Liver (tissue), 9 donors: ENCODE results near the gene LPA. TPM values are rescaled to one million over a fixed set of nuclear protein-coding genes. Genes with fewer than 3 reads are reported as not detected.
"Not testable (repeated sequence)": the region's sequence is repeated elsewhere in the genome, so short reads cannot be mapped to it uniquely, and the experiment has no call there.

Experiments
- DNase-seq: peaks from one replicate; pipeline ENCODE4 v3.0.0-alpha.2; 2017; ENCODE audit warnings: low spot score
- H3K27ac ChIP-seq, 2 donors: one replicate each; pipeline ENCODE4 v1.7.0; 2013; ENCODE audit warnings: inconsistent platforms in 2 of 2, low read length in 2 of 2, control low read depth in 1 of 2, low read depth in 1 of 2, mild to moderate bottlenecking in 1 of 2
- H3K27me3 ChIP-seq, 4 donors: one replicate each; pipeline versions ENCODE4 v1.6.1 to v1.7.0; 2013; ENCODE audit warnings: low read length in 3 of 4, inconsistent platforms in 1 of 4, mild to moderate bottlenecking in 1 of 4, moderate library complexity in 1 of 4; ENCODE audit not compliant: control insufficient read depth in 4 of 4, insufficient read depth in 4 of 4
- H3K36me3 ChIP-seq, 4 donors: one replicate each; pipeline versions ENCODE4 v1.6.1 to v1.7.0; 2013; ENCODE audit warnings: low read length in 3 of 4, mild to moderate bottlenecking in 3 of 4, low read depth in 1 of 4, moderate library complexity in 1 of 4; ENCODE audit not compliant: control insufficient read depth in 4 of 4, insufficient read depth in 3 of 4
- H3K4me1 ChIP-seq, 4 donors: one replicate each; pipeline versions ENCODE4 v1.6.1 to v1.7.0; 2013; ENCODE audit warnings: low read length in 3 of 4, mild to moderate bottlenecking in 3 of 4, moderate library complexity in 1 of 4; ENCODE audit not compliant: control insufficient read depth in 4 of 4, insufficient read depth in 4 of 4
- H3K4me3 ChIP-seq, 3 donors: one replicate each; pipeline versions ENCODE4 v1.6.1 to v1.7.0; 2013; ENCODE audit warnings: low read length in 3 of 3, control low read depth in 1 of 3, low read depth in 1 of 3, mild to moderate bottlenecking in 1 of 3
- H3K9ac ChIP-seq, 2 donors: one replicate each; pipeline ENCODE4 v1.7.0; 2013; ENCODE audit warnings: low read length in 2 of 2, mild to moderate bottlenecking in 2 of 2, moderate library complexity in 2 of 2, control low read depth in 1 of 2, low read depth in 1 of 2
- H3K9me3 ChIP-seq, 4 donors: one replicate each; pipeline versions ENCODE4 v1.6.1 to v1.7.0; 2013; ENCODE audit warnings: low read length in 3 of 4; ENCODE audit not compliant: control insufficient read depth in 4 of 4
- EGR1 ChIP-seq, 2 donors: IDR thresholded peaks; 2 replicates each; pipeline ENCODE4 v1.6.1; 2016 to 2018; ENCODE audit warnings: antibody characterized with exemption in 2 of 2, low read depth in 2 of 2
- FOXA1 ChIP-seq: IDR thresholded peaks from 2 replicates; pipeline ENCODE4 v1.6.1; 2016; ENCODE audit warnings: antibody characterized with exemption
- FOXA2 ChIP-seq: IDR thresholded peaks from 2 replicates; pipeline ENCODE4 v1.6.1; 2016; ENCODE audit warnings: antibody characterized with exemption
- GABPA ChIP-seq, 2 donors: IDR thresholded peaks in 1 of 2; conservative IDR thresholded peaks in 1 of 2; 2 replicates each; pipeline ENCODE4 v1.6.1; 2016; ENCODE audit warnings: antibody characterized with exemption in 2 of 2, mild to moderate bottlenecking in 1 of 2, moderate library complexity in 1 of 2
- HNF4A ChIP-seq, 2 donors: conservative IDR thresholded peaks; 2 replicates each; pipeline ENCODE4 v1.6.1; 2016; ENCODE audit warnings: antibody characterized with exemption in 2 of 2, mild to moderate bottlenecking in 2 of 2
- HNF4G ChIP-seq: IDR thresholded peaks from 2 replicates; pipeline ENCODE4 v1.6.1; 2016; ENCODE audit warnings: antibody characterized with exemption
- JUND ChIP-seq, 2 donors: IDR thresholded peaks; 2 replicates each; pipeline ENCODE4 v1.6.1; 2016; ENCODE audit warnings: antibody characterized with exemption in 2 of 2
- NR2F2 ChIP-seq: IDR thresholded peaks from 2 replicates; pipeline ENCODE4 v1.6.1; 2016; ENCODE audit warnings: antibody characterized with exemption
- RAD21 ChIP-seq, 2 donors: IDR thresholded peaks; 2 replicates each; pipeline ENCODE4 v1.6.1; 2016; ENCODE audit warnings: antibody characterized with exemption in 2 of 2, mild to moderate bottlenecking in 2 of 2
- REST ChIP-seq: IDR thresholded peaks from 2 replicates; pipeline ENCODE4 v1.6.1; 2016; ENCODE audit warnings: antibody characterized with exemption, mild to moderate bottlenecking
- RXRA ChIP-seq, 2 donors: IDR thresholded peaks; 2 replicates each; pipeline ENCODE4 v1.6.1; 2017 to 2018; ENCODE audit warnings: antibody characterized with exemption in 2 of 2, mild to moderate bottlenecking in 1 of 2
- SP1 ChIP-seq: IDR thresholded peaks from 2 replicates; pipeline ENCODE4 v1.6.1; 2018; ENCODE audit warnings: antibody characterized with exemption, mild to moderate bottlenecking
- TAF1 ChIP-seq: conservative IDR thresholded peaks from 2 replicates; pipeline ENCODE4 v1.6.1; 2016; ENCODE audit warnings: antibody characterized with exemption, mild to moderate bottlenecking
- ZBTB33 ChIP-seq: IDR thresholded peaks from 2 replicates; pipeline ENCODE4 v1.6.1; 2016; ENCODE audit warnings: antibody characterized with exemption
- WGBS: extraction: QIAGEN DNeasy Blood & Tissue Kit; methylation state at CpG from one replicate; pipeline ENCODE4 v1.1.7; 2013; 5-methylcytosine and 5-hydroxymethylcytosine counted together
- polyA plus RNA-seq, 2 donors: library from polyadenylated mRNA; stranded (reverse) in 1 of 2; unstranded in 1 of 2; fragments of 200-250 nt in 1 of 2; fragments of >200 nt in 1 of 2; fragmentation: Nextera tagmentation in 1 of 2; extraction: Ambion mirVana in 1 of 2; gene quantifications; one replicate each; pipeline versions ENCODE4 v1.2.1 to v1.2.3, GENCODE V29; 2013 to 2015
- total RNA-seq, 2 donors: library from RNA; depleted of rRNA; stranded (reverse); fragments of >200 nt; gene quantifications; one replicate each; pipeline ENCODE4 v1.2.3, GENCODE V29; 2014
- TF ChIP-seq, protein P1 (sequence below): IDR thresholded peaks from 2 replicates; pipeline ENCODE4 v1.6.1; 2016; ENCODE audit warnings: antibody characterized with exemption
- TF ChIP-seq, protein P2 (sequence below): IDR thresholded peaks from 2 replicates; pipeline ENCODE4 v1.6.1; 2016; ENCODE audit warnings: antibody characterized with exemption
- donor health status: healthy.
- donor health status: healthy.
- donor health status: healthy.
- donor health status: healthy.
- donor health status: healthy.

Gene LPA
- total and polyA plus RNA-seq, 4 donors: 7.9 to 62.8 (median 23.9) TPM

GRCh38 chr6:160696884-160697283 is 32.8 kb upstream of the LPA start:
- H3K9me3 ChIP-seq, H3K4me3 ChIP-seq, DNase-seq, H3K27me3 ChIP-seq, H3K36me3 ChIP-seq: not testable (repeated sequence)
- Histone ChIP-seq H3K27ac (peak overlapping the region; percentile 5 to 71), H3K4me1 (peaks cover 10 to 56% (median 42%) of the 10 kb centered on the region in 4 donors), H3K9ac (peak overlapping the region in 1 of 2 donors; percentile 36)
- WGBS: 31% methylated on average over 3 of the region's 3 CpGs
- TF ChIP-seq HNF4A (conservative IDR thresholded peaks at IDR 0.05) (peak; percentile 50 to 62), SP1 (peak; percentile 9), RXRA (IDR thresholded peaks at IDR 0.05) (peak in 1 of 2 donors; percentile 57)
- TF ChIP-seq, protein P1, sequence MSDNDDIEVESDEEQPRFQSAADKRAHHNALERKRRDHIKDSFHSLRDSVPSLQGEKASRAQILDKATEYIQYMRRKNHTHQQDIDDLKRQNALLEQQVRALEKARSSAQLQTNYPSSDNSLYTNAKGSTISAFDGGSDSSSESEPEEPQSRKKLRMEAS: peak; percentile 18

DNA sequence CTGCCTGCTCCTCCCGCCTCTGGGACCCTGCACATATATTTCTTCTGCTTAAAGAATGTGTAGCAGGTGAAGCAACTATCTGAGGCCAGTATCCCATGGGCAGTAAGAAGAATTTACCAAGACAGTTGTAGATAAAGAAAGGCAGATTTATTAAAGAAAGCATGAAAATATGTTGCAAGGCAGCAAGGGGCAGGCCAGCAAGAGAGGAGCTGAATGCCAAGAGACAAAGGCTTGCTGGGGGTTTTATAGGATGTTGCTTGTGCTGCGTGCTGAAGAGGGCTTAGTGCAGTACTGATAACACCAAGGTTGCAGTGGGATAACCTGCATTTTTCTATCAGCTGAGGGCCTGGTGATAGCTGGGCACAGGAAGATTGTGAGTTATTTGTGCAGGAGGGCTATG is 31.5 kb upstream of the LPA start:
- H3K4me1 ChIP-seq: peaks cover 8 to 51% (median 43%) of the 10 kb centered on the region in 4 donors
- not testable (repeated sequence) for H3K4me3 ChIP-seq, DNase-seq, H3K27ac ChIP-seq, H3K27me3 ChIP-seq, H3K9me3 ChIP-seq, H3K36me3 ChIP-seq, H3K9ac ChIP-seq
- 77% methylated on average over 2 of the region's 2 CpGs for WGBS

DNA sequence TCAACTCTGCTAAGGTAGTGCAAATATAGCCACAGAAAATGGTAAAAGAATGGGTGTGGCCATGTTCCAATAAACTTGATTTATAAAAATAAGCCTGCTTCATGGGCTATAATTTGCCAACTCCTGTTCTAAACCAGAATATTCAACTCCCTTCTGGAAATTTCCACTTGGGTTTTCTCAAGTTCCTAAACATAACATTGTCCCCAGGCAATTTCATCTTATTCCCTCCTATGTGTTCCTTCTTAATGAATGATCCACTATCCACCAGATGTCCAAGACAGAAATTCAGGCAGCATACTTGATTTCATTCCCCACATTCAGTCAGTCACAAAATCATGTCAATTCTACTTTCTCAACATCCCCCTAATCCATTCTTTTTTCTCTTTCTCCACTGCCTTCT is 30.9 kb upstream of the LPA start:
- not testable (repeated sequence) for H3K9me3 ChIP-seq, DNase-seq, H3K9ac ChIP-seq, H3K27me3 ChIP-seq, H3K4me3 ChIP-seq, H3K27ac ChIP-seq, H3K36me3 ChIP-seq
- peaks cover 8 to 51% (median 40%) of the 10 kb centered on the region in 4 donors for H3K4me1 ChIP-seq

DNA sequence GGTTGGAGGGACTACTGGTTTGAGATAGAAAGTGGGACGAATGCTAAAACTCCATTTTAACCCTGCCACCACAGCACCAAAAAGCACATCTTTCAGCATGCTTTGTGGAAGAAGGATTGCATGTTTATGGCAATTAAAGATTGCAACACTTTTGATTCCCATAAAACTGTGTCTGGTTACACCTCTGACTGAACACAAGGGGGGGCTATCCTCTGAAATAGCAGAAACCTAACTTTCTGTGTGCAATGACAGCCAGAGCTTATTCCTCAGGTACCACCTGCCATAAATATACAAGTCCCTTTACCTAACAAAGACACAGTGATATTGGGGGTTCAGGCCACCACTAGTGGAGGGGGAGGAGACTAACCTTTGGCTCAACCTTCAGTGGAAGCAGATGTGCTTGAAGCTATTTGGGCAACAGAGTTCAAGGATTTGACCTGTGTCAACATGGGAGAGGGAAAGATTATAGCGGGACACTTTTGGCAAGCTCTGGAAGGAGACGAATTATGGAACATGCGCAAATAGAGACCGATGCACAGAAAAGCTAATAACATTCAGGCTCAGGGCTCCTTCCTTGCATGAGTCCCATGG is 28.4 kb upstream of the LPA start:
- H3K27ac ChIP-seq: peak overlapping the region in 1 of 2 donors; percentile 37
- no peaks in the 10 kb centered on the region for H3K9me3 ChIP-seq
- no peak overlapping the region for H3K4me3 ChIP-seq
- WGBS: 41% methylated on average over 5 of the region's 5 CpGs
- no peaks in the 10 kb centered on the region for H3K36me3 ChIP-seq
- H3K27me3 ChIP-seq: no peaks in the 10 kb centered on the region
- no peak for DNase-seq
- H3K4me1 ChIP-seq: peaks cover 3 to 38% (median 28%) of the 10 kb centered on the region in 4 donors
- no peak overlapping the region for H3K9ac ChIP-seq
- TF ChIP-seq FOXA1 (peak; percentile 79), GABPA (IDR thresholded peaks at IDR 0.05 in 1 of 2, conservative IDR thresholded peaks at IDR 0.05 in 1 of 2) (no peak), HNF4A (conservative IDR thresholded peaks at IDR 0.05) (peak; percentile 78 to 84), REST (no peak), NR2F2 (peak; percentile 94), RAD21 (IDR thresholded peaks at IDR 0.05) (peak; percentile 74 to 76), JUND (IDR thresholded peaks at IDR 0.05) (peak in 1 of 2 donors; percentile 47), EGR1 (IDR thresholded peaks at IDR 0.05; ENCODE audit: low read depth in 2 of 2) (no peak), ZBTB33 (peak; percentile 40), FOXA2 (peak; percentile 90), TAF1 (no peak), HNF4G (peak; percentile 63), SP1 (peak; percentile 91)
- TF ChIP-seq, protein P1: peak; percentile 59
- TF ChIP-seq, protein P2, sequence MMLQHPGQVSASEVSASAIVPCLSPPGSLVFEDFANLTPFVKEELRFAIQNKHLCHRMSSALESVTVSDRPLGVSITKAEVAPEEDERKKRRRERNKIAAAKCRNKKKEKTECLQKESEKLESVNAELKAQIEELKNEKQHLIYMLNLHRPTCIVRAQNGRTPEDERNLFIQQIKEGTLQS: no peak
